Limb (tissue), 2 donors: ENCODE results near the gene CHMP1A.
A peak's percentile ranks its signal among the peaks of the same experiment; 100 is the strongest.
"Not testable (repeated sequence)": the region's sequence is repeated elsewhere in the genome, so short reads cannot be mapped to it uniquely, and the experiment has no call there.

ENCODE experiments used
- DNase-seq, 2 donors: peaks; one replicate each; pipeline ENCODE4 v3.0.0-alpha.2; 2016; ENCODE audit errors: extremely low spot score in 2 of 2

The CHMP1A gene

DNA sequence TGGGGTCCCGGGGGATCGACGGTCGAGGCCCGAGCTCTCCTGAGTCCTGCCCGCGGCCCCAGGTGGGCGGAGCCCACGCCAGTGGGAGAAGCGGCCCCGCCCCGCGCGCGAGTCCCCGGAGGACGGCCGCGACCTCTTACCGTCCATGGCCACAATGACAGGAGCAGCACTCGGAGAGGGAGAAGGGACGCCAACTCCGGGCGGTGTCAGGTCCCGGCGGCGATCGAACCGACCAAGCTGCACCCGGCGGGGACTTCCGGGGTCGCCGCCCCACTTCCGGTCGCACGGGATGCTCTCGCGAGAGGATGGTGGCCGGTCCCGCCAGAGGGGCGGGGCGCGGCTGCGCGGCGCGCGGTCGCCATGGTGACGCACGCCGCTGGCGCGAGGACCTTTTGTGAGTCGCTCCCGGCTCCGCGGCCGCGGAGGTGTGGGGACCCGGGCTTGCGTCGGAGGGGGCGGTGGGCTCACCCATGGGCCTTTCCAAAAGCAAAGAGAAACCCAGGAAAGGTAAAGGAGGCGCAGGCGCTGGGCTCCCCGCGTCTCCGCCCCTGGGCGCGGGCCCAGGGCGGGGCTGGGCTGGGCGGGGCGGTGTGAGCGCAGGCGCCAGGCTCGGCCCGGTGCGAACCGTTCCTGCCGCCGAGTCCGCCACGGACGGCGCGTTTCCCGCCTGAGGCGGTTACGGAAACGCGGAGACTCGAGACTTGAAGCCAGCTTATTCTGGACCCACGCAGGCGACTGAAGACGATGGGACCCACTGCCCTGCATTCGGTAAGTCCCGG, at the start of gene CHMP1A, which contains the start of gene SPATA33:
TSS of gene CHMP1A (minus strand) at position 267 of the 779 bp plus-strand sequence. CDS start at position 147, 120 bp downstream.
TSS of gene SPATA33 (plus strand) at position 395 of the 779 bp plus-strand sequence. CDS start at position 471, 76 bp downstream.
- DNase-seq: peak; percentile 79 to 96

DNA sequence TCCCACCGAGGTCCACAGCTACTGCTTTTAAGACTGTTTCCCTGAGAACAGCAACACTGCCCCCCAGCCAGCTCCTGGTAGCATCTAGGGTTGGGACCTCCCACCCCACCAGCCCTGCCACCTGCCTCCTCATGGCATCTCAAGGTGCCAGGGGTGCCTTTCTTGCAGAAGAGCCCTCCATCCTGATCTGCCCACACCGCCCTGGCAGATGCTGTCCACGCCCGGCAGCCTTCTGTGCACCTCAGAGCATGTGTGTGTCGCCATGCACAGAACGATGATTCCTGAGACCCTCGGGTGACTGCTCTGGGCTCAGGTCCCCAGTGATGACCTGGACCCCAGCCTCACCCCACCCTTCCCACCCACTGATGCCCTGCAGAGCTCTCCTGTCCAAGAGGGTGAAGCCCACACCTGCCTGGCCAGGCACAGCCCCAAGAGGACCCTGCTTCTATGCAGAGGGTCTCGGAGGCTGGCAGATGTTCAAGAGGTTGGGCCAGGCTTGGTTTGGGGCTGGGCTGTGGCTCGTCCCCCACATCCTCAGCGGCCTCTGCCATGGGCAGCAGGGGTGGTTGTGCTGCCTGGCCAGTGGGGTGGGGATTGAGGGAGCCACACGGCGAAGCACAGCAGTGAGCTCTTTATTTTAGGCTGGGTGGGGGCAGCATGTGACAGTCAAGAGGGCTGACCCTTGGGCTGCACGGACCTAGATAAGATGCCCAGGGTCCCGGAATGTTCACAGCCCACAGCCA, 49.2 kb upstream of the CHMP1A start:
- DNase-seq: no peak

DNA sequence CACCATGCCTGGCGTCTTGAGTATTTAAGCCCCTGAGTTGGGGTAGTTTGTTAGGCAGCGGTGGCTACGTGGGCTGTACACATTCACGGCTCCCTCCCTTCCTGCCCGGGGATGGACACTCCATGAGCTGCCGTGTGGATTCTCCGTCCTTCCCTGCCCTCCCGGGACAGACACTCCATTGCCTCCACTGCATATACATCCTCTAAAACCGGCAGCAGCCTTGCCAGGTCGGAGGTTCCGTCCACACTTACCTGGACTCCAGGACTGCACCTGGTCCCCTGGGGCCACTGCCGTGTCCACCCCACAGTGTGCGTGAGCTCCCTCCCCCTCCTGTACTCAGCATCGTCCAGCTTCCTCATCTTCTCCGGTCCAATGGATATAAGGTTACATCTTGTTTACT, 47.5 kb upstream of the CHMP1A start:
- DNase-seq: no peak

DNA sequence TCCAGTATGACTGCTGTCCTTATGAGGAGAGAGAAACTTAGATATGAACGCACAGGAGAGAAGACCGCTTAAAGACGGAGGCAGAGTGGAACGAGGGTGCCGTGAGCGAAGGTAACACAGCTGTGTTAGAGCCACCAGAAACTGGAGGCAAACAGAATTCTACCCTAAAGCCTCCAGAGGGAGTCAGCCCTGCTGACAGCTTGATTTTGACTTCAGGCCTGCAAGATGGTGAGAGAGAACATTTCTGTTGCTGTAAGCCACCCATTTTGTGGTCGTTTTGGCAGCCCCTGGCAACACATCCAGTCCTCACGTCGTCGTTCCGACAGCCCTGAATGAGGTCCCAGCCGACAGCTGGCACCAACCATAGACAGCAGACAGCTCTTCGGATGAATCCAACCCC, 46.8 kb upstream of the CHMP1A start:
- no peak for DNase-seq

DNA sequence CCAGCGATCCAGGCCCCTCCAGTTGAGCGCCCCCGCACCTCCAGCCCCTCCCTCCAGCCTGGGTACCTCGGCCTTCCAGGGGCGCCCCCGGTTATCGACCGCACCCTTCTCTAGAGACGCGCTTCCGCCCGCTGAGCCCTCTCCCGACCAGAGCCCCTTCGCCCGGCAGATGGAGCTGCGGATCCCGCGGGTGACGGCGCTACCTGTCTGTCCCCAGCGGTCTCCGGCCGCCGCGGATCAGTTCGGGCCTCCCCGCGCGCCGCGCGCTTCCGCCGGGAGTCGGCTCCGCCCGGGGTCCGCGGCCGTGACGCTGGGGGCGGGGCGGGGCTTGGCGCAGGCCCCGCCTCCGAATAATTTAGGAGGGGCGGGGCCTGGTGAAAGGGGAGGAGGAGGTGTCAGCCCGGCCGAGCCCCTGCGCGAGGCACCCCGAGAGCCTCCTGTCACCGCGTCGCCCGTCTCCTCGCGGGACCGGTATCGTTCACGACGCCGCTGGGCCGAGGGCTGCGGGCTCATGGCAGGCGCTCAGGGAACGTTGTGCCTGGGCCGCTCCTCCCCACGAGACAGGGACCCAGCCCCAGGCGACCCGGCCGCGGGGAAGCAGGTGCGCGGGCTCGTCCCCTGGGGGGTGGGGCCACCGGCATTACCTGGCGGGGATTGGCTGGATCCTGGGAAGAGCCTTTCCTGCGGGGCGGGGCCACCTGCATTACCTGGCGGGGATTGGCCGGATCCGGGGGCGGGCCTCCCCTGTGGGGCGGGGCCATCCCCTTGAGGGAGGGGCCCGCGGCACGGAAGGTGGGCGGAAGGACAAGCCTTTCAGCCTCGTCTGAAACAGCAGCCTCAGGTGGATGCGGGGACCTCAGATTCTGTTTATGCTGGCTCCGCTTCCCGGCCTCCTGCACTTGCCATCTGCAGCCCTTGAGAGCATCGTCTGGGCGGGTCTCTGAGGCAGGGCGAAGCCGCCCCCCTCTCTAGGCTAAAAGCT, 44.2 kb upstream of the CHMP1A start, which contains the start of gene SPATA2L:
TSS of gene SPATA2L (minus strand) at position 281 of the 982 bp plus-strand sequence. CDS start 473 bp downstream, outside the sequence.
- peak; percentile 54 to 92 for DNase-seq

DNA sequence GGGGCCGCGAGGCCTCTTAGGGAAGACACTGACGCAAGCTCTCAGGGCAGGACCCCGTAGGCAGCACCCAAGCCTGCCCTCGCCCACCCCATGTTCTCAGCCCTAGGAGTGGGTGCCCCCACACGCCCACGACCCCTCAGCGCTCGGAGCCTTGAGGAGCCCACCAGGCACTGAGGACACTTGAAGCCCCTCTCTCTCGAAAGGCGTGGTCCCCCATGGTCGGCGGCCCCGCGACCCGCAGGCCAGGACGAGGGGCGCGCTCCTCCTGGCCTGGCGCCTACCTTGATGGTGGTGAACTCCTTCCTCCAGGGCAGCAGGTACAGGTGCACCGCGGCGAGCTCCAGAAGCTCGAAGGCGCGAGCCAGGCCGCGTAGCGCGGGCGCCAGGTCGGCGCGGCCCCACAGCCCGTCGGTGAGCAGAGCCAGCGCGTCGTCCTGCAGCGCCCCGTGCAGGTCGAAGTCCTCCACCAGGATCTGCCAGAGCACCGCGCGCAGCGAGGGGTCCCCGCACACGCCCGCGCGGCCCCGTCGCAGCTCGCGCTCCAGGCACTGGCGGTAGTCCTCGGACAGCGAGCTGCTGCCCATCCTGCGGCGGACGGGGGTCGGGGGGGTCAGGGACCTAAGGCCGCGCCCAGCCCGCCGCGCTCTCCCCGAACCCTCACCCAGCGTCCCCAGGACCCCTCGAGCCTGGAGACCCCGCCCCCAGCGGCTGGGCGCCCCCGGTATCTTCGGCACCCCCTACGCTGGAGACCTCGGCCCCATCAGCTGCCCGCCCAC, 43.3 kb upstream of the CHMP1A start:
- DNase-seq: peak in 1 of 2 donors; percentile 70

DNA sequence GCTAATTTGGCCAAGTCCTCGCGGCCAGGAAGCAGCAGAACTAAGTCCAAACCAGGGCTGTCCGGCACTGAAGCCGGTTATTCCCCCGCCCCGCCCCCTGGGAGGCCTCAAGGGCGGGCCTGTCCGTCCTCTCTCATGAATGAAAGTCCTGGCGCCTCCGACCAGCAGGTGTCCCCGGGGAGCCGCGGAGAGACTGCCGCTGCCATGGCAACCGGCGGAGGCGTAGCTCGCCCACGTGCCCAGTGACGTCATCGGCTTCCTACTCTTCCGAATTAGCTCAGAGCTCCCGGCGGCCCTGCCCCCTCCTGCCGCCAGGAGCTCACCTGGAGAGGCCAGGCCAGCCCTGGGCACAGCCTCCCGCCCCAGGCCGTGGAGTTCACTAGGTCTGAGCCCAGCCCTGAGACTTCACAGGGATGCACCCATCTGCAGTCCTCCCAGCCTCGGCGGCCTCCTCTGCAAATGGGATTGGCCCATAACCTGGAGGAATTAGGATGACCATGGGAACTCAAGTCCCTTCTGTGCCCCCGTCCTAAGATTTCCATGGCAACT, 42.7 kb upstream of the CHMP1A start:
- peak; percentile 93 to 96 for DNase-seq

DNA sequence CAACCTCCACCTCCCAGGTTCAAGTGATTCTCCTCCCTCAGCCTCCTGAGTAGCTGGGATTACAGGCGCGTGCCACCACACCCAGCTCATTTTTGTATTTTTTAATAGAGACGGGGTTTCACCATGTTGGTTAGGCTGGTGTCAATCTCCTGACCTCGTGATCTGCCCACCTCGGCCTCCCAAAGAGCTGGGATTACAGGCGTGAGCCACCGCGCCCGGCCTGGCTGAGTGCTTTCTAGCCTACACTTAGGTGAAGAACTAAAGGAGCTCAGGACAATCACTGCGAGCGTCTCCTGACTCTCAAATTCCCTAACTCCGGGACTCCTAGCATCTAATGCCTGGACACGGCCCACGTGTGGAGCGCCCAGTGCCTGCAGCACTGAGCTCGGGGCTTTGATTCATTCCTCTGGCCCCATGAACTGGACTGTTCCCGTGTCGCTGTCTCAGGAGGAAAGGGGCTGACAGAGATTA, 42.2 kb upstream of the CHMP1A start:
- DNase-seq: not testable (repeated sequence)

DNA sequence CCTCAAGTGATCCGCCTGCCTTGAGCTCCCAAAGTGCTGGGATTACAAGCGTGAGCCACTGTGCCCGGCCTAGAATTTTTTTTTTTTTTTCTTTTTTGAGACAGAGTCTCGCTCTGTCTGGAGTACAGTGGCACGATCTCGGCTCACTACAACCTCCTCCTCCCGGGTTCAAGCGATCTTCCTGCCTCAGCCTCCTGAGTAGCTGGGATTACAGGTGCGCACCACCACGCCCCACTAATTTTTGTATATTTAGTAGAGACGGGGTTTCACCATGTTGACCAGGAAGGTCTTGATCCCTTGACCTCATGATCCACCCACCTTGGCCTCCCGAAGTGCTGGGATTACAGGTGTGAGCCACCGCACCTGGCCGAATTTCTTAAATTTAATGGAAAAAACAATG, 41.2 kb upstream of the CHMP1A start:
- not testable (repeated sequence) for DNase-seq

DNA sequence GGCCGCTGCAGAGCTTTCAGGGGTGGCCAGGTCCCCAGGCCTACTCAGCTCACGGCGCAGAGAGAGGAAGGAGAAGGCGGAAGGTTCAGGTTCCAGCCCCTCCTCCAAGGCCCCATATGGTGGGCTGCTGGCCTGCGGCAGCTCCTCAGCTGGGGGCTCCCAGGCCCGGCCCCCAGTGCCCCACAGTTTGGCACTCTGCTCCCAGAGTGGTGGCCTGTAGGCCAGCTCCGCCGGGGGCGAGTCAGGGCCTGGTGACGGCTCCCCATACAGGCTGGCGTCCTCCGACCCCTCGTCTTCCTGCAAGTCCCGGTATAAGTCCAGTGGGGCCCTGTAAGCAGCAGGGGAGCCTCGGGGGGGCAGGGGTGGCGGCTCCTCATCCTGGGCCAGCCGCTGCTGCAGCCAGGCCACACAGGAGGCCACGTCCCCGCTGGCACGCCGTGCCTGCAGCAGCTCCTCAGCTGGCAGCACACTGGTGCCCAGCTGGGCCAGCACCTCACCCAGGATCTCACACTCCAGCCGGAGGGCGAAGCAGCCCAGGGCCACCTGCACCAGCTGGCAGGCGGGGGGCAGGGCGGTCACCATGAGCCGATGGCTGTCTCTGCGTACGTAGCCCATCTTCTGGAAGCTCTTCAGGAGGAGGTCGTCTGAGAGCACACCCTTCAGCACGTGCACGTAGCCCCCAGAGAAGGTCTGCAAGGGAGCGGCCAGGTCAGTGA, 40.3 kb upstream of the CHMP1A start:
- peak in 1 of 2 donors; percentile 45 for DNase-seq

DNA sequence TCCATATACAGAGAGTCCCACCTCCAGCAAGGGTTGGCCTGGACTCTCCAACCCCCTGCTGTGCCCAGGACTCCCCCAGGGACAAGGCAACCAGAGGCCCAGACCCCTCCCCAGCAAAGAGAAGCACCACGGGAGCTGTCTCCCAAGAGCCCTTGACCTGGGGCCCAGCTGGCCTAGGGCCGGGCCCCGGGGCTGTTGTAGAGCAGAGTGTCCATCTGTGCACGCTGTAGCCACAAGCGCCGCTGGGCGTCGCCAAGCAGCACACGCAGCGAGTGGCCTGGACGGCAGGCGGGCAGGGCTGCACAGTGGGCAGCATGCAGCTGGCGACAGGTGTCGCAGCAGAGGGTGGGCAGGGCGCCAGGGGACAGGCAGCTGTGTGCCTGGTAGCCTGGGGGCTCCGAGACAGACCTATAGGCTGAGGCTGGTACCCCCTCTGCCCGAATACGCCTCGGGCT, 39.7 kb upstream of the CHMP1A start:
- DNase-seq: peak in 1 of 2 donors; percentile 45

DNA sequence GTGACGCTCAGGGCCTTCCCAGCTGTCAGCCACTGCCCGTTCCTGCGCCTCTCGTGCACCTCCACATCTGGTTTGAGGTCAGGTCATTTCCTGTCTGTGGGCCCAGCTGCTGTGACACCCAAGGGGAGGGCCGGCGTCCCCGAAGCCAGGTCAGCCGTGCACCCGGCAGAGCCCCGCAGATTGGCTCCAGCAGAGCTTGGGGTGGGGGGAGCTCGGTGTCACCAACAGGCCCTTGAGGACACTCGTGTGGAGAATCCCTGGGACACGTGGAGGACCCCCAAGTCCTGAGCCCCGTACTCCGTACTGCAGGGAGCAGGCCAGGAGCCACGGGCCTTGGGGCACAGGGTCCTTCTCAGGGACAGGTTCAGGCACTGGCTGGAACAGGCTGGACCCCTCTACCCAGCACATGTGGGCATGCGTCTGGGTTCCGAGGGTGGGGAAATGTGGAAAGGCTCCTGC, 39.2 kb upstream of the CHMP1A start:
- DNase-seq: peak in 1 of 2 donors; percentile 36

DNA sequence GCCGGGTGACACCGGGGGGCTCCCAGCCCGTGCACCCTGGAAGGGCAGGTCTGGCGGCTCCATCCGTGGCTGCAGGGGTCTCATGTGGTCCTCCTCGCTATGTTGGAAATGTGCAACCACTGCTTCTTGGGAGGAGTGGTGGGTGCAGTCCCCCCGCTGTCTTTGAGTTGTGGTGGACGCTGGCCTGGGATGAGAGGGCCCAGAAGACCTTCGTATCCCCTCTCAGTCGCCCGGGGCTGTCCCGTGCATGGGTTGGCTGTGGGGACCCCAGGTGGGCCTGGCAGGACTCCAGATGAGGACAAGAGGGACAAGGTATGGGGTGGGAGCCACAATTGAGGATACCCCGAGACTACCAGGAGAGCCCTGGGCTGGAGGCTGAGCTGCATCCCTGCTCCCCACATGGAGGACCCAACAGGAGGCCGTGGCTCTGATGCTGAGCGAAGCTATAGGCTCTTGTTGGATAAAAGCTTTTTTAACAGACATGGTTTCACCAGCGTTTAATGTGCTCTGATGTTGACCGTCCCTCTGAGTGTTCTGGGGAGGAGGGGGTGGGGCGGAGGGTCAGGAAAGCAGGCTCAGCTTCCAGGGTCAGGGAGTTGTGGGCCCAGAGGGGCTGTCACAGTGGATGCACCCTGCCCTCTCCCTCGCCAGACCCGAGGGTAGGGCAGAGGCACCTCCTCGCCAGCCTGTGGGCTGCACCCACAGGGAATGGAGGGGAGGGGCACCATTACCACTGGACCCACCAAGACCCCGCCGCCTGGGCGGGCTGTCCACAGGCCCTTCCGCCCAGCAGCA, 38.6 kb upstream of the CHMP1A start:
- DNase-seq: peak in 1 of 2 donors; percentile 32

DNA sequence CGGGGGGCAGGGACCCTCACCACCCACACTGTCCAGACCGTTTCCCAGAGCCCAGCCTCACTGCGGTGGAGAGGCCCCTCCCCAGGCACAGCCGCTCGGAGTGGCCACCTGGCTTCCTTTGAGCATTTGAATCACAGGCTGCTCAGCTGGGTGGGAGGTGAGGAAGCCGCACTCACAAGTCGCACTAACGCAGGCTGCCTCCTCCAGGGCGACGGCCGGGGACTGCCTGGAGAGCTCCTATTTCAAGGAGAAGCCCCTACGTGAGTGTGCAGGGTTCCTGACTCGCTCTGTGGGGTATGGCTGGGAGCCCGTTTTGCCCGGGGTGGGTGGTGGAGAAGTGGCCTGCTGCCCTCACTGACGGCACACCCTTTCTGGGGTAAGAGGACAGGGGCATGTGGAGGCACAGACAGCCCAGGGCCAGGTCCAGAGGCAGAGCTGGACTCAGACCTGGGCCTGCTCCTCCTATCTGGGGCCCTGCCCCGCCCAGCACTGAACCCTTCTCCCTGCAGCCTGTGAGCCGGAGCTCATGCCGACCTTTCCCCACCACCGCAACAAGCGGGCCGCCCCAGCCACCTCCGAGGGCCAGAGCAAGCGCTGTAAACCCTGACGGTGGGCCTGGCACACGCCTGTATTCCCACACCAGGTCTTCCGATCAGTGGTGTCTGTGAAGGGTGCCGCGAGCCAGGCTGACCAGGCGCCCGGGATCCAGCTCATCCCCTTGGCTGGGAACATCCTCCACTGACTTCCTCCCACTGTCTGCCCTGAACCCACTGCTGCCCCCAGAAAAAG, 37.8 kb upstream of the CHMP1A start:
- DNase-seq: no peak

DNA sequence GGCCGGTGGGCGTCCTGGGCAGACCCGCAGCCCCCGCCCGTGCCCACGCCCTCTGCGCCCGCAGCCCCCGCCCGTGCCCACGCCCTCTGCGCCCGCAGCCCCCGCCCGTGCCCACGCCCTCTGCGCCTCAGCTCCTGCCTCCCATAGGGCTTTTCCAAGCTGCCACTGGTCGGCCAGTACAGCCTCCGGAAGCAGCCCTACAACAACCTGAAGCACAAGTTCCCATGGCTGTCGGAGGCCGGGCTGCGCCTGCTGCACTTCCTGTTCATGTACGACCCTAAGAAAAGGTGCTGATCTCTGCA, 37.2 kb upstream of the CHMP1A start:
- not testable (repeated sequence) for DNase-seq

DNA sequence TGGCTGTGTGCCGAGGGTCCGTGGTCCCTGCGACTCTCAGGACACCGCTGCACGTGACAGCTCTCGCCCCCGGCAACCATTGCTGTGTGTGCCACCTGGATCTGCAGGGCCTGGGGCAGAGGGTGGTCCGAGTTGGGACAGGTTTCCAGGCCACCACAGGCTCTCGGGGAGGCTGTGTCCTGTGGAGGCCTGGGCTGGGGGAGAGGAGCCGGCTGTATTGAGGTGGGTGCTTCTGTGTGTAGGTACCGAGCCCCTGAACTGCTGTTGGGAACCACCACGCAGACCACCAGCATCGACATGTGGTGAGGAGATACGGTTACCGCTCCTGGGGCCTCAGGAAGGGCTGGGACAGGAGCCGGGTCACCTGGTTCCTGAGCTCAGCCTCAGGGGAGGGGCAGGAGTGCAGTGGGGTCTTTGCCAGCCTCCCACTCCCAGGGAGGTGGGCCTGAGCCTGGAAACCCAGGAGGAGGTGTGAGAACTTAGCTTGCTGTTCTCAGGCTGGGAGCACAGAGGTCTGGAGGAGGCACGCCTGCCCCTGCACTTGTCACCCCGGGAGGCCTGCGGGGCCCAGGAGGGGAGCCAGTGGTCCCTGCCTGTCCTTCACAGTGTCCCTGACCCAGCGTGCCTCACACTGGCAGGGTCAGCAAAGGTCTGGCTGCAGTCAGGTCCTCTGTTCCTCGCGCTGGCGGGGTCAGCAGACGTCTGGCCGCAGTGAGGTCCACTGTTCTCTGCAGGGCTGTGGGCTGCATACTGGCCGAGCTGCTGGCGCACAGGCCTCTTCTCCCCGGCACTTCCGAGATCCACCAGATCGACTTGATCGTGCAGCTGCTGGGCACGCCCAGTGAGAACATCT, 36.6 kb upstream of the CHMP1A start:
- DNase-seq: no peak

DNA sequence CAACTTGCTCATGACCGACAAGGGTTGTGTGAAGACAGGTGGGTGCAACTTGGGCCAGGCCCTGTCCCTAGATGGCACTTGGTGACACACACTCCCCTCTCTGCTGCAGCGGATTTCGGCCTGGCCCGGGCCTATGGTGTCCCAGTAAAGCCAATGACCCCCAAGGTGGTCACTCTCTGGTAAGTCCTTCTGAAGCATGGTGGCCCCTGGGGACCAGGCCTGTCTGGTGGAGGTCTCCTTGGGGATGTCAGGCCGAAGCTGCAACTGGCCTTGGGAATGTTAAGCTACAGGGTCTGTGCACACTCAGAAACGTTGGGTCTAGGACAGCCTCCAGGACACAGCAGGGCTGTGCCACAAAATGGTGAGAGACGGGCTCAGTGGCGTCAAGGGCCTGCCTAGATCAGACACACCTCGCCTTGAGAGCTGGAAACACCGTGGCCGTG, 35.8 kb upstream of the CHMP1A start:
- DNase-seq: no peak
